Lower lobe of right lung (tissue), 2 donors: ENCODE measurements around the gene NTM. TPM values are rescaled to one million over a fixed set of nuclear protein-coding genes. Genes with fewer than 3 reads are reported as not detected.

Experiments used
- ATAC-seq, 2 donors: fragments of 200-7000 bp; cut with Tn5 transposase; one replicate each; pipeline ENCODE4 v1.9.1; 2020 to 2022; ENCODE audit warnings: mild to moderate bottlenecking in 2 of 2, moderate library complexity in 2 of 2
- DNase-seq: peaks from one replicate; pipeline ENCODE4 v3.0.0-alpha.2; 2020
- H3K27ac ChIP-seq: fragments of 200-600 bp; one replicate; pipeline ENCODE4 v1.8.0; 2022
- H3K27me3 ChIP-seq: fragments of 200-600 bp; one replicate; pipeline ENCODE4 v1.8.0; 2022; ENCODE audit warnings: low read depth
- H3K36me3 ChIP-seq: fragments of 200-600 bp; one replicate; pipeline ENCODE4 v1.8.0; 2022; ENCODE audit warnings: mild to moderate bottlenecking
- H3K4me1 ChIP-seq: fragments of 200-600 bp; one replicate; pipeline ENCODE4 v1.8.0; 2022
- H3K4me3 ChIP-seq: fragments of 200-600 bp; one replicate; pipeline ENCODE4 v1.8.0; 2022; ENCODE audit warnings: mild to moderate bottlenecking
- H3K9me3 ChIP-seq: fragments of 200-600 bp; one replicate; pipeline ENCODE4 v1.8.0; 2022
- CTCF ChIP-seq: fragments of 200-600 bp; IDR thresholded peaks from one replicate; pipeline ENCODE4 v1.8.0; 2022; ENCODE audit warnings: antibody characterized with exemption, mild to moderate bottlenecking
- intact Hi-C: fragments of 100-400 bp; cut with DNase I; formaldehyde crosslinking; loops from one replicate; pipeline ENCODE4 v1.11.0; 2022
- total RNA-seq: library from RNA; stranded (reverse); fragmentation: NEBNext Ultra II Directional; extraction: Animal tissue kit (Norgen Biotek cat#: 25700); gene quantifications from one replicate; pipeline ENCODE4 v1.2.1, GENCODE V29; 2021
- donor health status: DM: no; HTN: yes; CAD: no; lungs with severe emphysema.

The NTM gene
- total RNA-seq, 1 donor from 2014 or later, result 2.3 TPM

DNA sequence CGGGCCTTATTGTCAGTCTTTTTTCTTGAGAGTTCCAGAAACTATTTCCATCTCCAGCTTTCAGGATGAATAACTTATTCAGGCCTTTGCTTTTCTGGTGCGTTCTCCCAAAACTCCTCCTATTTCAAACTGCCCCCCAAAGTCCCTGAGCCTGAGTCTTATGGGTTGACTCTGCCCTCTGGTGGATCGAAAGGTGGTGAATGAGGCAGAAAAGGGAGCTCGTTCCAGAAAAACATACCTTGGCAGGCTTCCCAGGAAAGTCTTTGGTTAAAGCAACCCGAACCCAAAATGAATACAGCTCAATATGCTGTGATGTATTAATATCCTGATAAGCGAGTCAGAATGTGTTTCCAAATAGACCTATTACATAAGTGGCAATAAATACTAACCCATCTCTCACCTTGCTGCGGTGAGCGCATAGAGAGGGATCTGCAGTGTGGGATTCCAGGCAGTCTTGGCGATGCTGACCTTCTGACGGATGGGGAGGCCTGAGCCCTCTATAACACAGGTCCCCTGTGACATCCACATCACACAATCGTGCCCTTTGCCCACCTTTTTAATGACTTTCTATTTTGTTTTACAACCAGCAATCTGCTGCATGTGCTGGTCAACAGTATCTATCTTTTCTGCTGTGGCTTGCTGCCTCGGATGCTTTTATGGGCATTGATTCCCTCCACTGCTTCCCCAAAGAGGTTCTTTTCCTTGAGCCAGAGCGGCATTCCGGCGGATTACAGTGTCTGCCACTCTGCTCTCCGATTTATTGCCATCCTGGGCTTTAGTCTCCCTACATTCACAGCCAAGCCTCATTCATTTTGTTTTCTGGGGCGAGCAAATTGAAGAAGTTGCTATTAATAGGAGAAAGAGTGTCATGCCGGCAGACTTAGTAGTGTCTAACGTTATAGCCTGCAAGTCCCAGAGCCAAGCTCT, 756.8 kb downstream of the NTM start:
- Histone ChIP-seq H3K4me3 (peak overlapping the region; percentile 41), H3K27ac (no peak overlapping the region), H3K9me3 (no peaks in the 10 kb centered on the region), H3K36me3 (no peaks in the 10 kb centered on the region), H3K4me1 (peaks cover 13% of the 10 kb centered on the region), H3K27me3 (no peaks in the 10 kb centered on the region)
- ATAC-seq (peak; percentile 45 to 54), DNase-seq (no peak)
- intact Hi-C loops, result no loop called here
- peak; percentile 39 for TF ChIP-seq CTCF

- TF ChIP-seq CTCF, result no peak
- Histone ChIP-seq H3K27me3 (no peaks in the 10 kb centered on the region), H3K27ac (no peak overlapping the region), H3K36me3 (no peaks in the 10 kb centered on the region), H3K9me3 (no peaks in the 10 kb centered on the region), H3K4me1 (peaks cover 13% of the 10 kb centered on the region), H3K4me3 (no peak overlapping the region)
- no peak for ATAC-seq
- DNase-seq, result no peak
- intact Hi-C loops, result no loop called here
Measured at GRCh38 chr11:132127900-132128288, 757.5 kb downstream of the NTM start.

- H3K9me3 ChIP-seq, result no peaks in the 10 kb centered on the region
- H3K4me1 ChIP-seq, result peaks cover 11% of the 10 kb centered on the region
- TF ChIP-seq CTCF, result no peak
- no peaks in the 10 kb centered on the region for H3K27me3 ChIP-seq
- intact Hi-C loops, result no loop called here
- H3K4me3 ChIP-seq, result no peak overlapping the region
- no peak for ATAC-seq
- no peak for DNase-seq
- no peak overlapping the region for H3K27ac ChIP-seq
- H3K36me3 ChIP-seq, result no peaks in the 10 kb centered on the region
Measured at GRCh38 chr11:132131047-132131446, 760.6 kb downstream of the NTM start.

DNA sequence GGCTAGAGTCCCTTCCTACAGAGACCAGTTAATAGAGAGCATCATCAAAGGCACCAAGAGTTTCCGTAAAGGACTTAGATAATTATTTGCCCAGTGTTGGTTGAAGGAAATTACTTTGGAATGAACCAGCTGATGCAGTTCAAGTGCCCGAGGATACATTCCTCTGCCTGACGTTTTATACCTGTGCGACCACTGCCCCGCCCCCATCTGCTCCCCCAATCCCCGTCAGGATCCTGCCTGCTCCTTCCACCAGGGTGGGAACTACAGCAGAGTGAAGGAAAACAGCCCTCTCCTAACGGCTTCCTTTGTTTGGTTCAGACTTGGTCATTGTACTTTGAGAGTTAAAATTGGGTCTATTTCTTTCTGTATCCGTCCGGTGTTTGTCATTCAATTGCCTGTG, 761.5 kb downstream of the NTM start:
- intact Hi-C loops, result no loop called here
- Histone ChIP-seq H3K4me3 (no peak overlapping the region), H3K4me1 (peaks cover 5% of the 10 kb centered on the region), H3K27me3 (no peaks in the 10 kb centered on the region), H3K36me3 (no peaks in the 10 kb centered on the region), H3K27ac (no peak overlapping the region), H3K9me3 (no peaks in the 10 kb centered on the region)
- no peak for TF ChIP-seq CTCF
- DNase-seq, result no peak
- ATAC-seq, result no peak

GRCh38 chr11:132134322-132134721, 763.9 kb downstream of the NTM start:
- H3K27me3 ChIP-seq, result no peaks in the 10 kb centered on the region
- no peak overlapping the region for H3K4me3 ChIP-seq
- no peak for TF ChIP-seq CTCF
- no peak overlapping the region for H3K27ac ChIP-seq
- intact Hi-C loops, result no loop called here
- DNase-seq (no peak), ATAC-seq (no peak)
- H3K36me3 ChIP-seq, result no peaks in the 10 kb centered on the region
- no peaks in the 10 kb centered on the region for H3K9me3 ChIP-seq
- no peaks in the 10 kb centered on the region for H3K4me1 ChIP-seq
